Mucosa of descending colon (tissue), 3 donors: Measurements from ENCODE around the gene FSTL4. TPM values are rescaled to one million over a fixed set of nuclear protein-coding genes. Genes with fewer than 3 reads are reported as not detected.
"Not testable (repeated sequence)": the region's sequence is repeated elsewhere in the genome, so short reads cannot be mapped to it uniquely, and the experiment has no call there.

Source experiments
- ATAC-seq: fragments of 200-7000 bp; cut with Tn5 transposase; one replicate; pipeline ENCODE4 v1.9.1; 2020; ENCODE audit warnings: mild to moderate bottlenecking, moderate library complexity
- DNase-seq, 3 donors: peaks; one replicate each; pipeline ENCODE4 v3.0.0-alpha.2; 2020
- H3K36me3 ChIP-seq: fragments of 200-600 bp; one replicate; pipeline ENCODE4 v1.8.0; 2021; ENCODE audit warnings: low read depth, mild to moderate bottlenecking
- H3K4me1 ChIP-seq: fragments of 200-600 bp; one replicate; pipeline ENCODE4 v1.8.0; 2021; ENCODE audit warnings: low read depth, mild to moderate bottlenecking
- H3K4me3 ChIP-seq: fragments of 200-600 bp; one replicate; pipeline ENCODE4 v1.8.0; 2021; ENCODE audit warnings: mild to moderate bottlenecking
- H3K9me3 ChIP-seq: fragments of 200-600 bp; one replicate; pipeline ENCODE4 v1.8.0; 2021; ENCODE audit warnings: mild to moderate bottlenecking
- intact Hi-C, 2 donors: fragments of 100-400 bp; cut with DNase I in 1 of 2; cut with micrococcal nuclease in 1 of 2; formaldehyde crosslinking; loops; one replicate each; pipeline versions ENCODE4 v1.11.0 to v1.11.1; 2022; cut with DNase I, micrococcal nuclease
- total RNA-seq, 3 donors: library from RNA; stranded (reverse); fragmentation: NEBNext Ultra II Directional in 2 of 3; extraction: Animal tissue kit (Norgen Biotek cat#: 25700) in 2 of 3; gene quantifications; one replicate each; pipeline versions ENCODE4 v1.2.1 to v1.2.4, GENCODE V29; 2021 to 2023
- TF ChIP-seq, protein P1 (sequence below): fragments of 200-600 bp; IDR thresholded peaks from one replicate; pipeline ENCODE4 v1.8.0; 2022; ENCODE audit warnings: antibody characterized with exemption, mild to moderate bottlenecking
- donor health status: DM: no; HTN: no; CAD: no; lungs with moderate emphysema.
- donor health status: DM: no; HTN: no; CAD: no.
- donor health status: DM: no; HTN: yes; CAD: no.

Gene FSTL4
- total RNA-seq, 3 donors from 2014 or later, result 0.29 to 0.77 (median 0.57) TPM

DNA sequence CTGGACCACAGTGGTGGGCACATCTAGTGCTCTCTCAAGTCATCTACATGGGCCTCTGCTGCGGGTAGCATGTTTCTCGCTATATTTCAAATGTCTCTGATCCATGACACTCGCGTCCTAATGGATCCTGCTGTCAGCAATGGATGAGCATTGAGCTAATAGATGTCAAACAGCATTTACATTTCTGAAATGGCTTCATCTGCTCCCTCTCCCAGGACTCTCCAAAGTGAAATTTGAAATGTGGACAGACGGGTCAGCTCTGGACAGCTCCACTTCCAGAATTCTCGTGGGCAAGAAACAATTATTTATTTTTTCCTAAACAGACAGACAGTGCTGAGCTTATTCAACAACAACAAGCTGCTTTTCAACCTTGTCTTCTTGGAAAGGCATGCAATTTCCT, 58.1 kb downstream of the FSTL4 start:
- DNase-seq (no peak), ATAC-seq (no peak)
- Histone ChIP-seq H3K4me3 (no peak overlapping the region), H3K4me1 (no peaks in the 10 kb centered on the region), H3K9me3 (no peaks in the 10 kb centered on the region), H3K36me3 (no peaks in the 10 kb centered on the region)
- intact Hi-C loops, result no loop called here
- TF ChIP-seq, protein P1, sequence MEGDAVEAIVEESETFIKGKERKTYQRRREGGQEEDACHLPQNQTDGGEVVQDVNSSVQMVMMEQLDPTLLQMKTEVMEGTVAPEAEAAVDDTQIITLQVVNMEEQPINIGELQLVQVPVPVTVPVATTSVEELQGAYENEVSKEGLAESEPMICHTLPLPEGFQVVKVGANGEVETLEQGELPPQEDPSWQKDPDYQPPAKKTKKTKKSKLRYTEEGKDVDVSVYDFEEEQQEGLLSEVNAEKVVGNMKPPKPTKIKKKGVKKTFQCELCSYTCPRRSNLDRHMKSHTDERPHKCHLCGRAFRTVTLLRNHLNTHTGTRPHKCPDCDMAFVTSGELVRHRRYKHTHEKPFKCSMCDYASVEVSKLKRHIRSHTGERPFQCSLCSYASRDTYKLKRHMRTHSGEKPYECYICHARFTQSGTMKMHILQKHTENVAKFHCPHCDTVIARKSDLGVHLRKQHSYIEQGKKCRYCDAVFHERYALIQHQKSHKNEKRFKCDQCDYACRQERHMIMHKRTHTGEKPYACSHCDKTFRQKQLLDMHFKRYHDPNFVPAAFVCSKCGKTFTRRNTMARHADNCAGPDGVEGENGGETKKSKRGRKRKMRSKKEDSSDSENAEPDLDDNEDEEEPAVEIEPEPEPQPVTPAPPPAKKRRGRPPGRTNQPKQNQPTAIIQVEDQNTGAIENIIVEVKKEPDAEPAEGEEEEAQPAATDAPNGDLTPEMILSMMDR, result no peak

DNA sequence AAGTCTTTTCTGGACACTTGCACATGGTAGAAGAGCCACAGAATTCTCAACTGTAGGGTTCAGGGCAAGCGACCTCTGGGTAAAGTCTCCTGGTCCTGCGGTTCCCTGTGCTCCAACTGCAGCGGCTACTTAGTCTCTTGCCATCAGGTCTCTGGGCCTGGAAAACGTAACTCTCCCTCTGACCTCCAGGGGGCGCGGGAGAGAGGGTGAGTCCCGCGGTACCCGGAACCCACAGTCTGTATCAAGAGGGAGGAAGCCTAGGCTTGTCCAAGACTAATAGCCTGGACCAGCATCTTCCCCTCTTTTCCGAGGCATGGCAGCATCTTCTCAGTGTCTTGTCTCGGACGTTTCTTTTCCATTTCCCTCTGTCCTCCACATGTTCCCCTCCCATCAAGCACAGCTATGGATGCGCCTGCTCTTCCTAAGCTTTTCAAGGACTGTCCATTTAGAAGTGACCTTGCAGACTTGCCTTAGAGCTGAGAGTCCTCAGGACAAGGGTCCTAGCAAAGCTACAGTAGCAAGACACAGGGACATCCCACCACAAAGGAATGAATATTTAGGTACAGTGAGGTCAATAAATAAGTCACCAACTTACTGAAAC, 59.3 kb downstream of the FSTL4 start:
- H3K36me3 ChIP-seq, result no peaks in the 10 kb centered on the region
- intact Hi-C loops, result no loop called here
- H3K4me1 ChIP-seq, result no peaks in the 10 kb centered on the region
- DNase-seq (peak in 2 of 3 donors; percentile 52 to 58), ATAC-seq (peak; percentile 85)
- no peaks in the 10 kb centered on the region for H3K9me3 ChIP-seq
- H3K4me3 ChIP-seq, result no peak overlapping the region
- TF ChIP-seq, protein P1, result peak; percentile 16

GRCh38 chr5:133546500-133546899, 65.8 kb downstream of the FSTL4 start:
- ATAC-seq (no peak), DNase-seq (no peak)
- Histone ChIP-seq H3K4me3 (no peak overlapping the region), H3K36me3 (no peaks in the 10 kb centered on the region), H3K4me1 (no peaks in the 10 kb centered on the region), H3K9me3 (no peaks in the 10 kb centered on the region)
- TF ChIP-seq, protein P1, result no peak
- intact Hi-C loops, result no loop called here

DNA sequence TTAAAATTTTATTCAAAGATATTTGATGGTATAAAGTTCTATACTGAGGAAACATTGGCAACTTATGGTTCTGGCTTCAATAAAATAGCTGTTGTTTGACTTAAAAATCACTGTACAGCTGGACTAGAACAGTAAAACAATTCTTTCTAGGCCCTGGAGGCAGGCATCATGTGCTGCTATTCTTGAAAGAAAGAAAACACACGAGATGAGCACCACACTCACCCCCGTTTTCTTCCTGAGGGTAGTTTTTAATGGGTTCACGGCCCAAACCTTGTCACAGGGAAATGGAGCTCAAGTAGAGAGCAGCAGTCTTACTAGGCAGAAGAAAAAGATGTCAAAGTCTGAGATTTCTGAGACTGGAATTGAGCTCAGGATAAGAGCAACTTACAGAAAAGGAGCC, 68.0 kb downstream of the FSTL4 start:
- DNase-seq, result no peak
- Histone ChIP-seq H3K36me3 (no peaks in the 10 kb centered on the region), H3K9me3 (no peaks in the 10 kb centered on the region), H3K4me3 (no peak overlapping the region), H3K4me1 (no peaks in the 10 kb centered on the region)
- intact Hi-C loops, result no loop called here
- ATAC-seq, result no peak
- TF ChIP-seq, protein P1, result no peak

DNA sequence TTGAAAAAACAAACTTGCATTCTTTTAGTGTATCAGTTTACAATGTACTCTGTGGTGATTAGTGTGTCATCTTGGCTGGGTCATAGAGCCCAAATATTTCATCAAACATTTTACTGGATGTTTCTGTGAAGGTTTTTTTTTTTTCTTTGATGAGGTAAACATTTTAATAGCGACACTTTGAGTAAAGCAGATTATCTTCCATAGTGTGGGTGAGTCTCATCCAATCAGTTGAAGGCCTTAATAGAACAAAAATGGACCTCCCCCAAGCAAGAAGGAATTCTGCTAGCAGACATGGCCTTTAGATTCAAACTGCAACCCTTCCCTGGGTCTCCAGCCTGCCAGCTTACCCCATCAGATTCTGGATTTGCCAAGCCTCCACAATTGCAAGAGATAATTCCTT, 72.5 kb downstream of the FSTL4 start:
- ATAC-seq, result no peak
- TF ChIP-seq, protein P1, result no peak
- H3K4me3 ChIP-seq, result no peak overlapping the region
- no peak for DNase-seq
- intact Hi-C loops, result no loop called here
- H3K36me3 ChIP-seq, result no peaks in the 10 kb centered on the region
- H3K9me3 ChIP-seq, result no peaks in the 10 kb centered on the region
- no peaks in the 10 kb centered on the region for H3K4me1 ChIP-seq

DNA sequence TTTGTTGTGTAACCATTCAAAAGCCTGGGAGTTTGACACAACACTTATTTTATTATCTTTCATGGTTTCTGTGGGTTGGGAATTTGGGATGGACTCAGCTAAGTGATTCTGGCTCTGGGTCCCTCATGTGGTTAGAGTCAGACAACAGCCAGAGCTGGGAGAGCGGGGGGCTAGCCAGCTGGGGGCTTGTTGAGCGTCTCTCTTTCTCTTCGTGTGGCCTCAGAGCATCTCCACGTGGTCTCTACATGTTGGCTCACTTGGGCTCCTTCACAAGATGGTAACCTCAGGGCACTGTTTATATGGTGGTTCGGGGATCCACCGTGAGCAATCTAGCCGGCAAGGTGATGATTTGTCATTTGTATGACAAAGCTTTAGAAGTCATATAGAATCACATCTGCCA, 73.6 kb downstream of the FSTL4 start:
- intact Hi-C loops, result no loop called here
- ATAC-seq (no peak), DNase-seq (no peak)

GRCh38 chr5:133535241-133535929, 77.0 kb downstream of the FSTL4 start:
- H3K36me3 ChIP-seq, H3K4me3 ChIP-seq, intact Hi-C loops, DNase-seq, H3K9me3 ChIP-seq, H3K4me1 ChIP-seq, ATAC-seq: not testable (repeated sequence)

More for the DNA sequence above, 73.6 kb downstream of the FSTL4 start:
- no peaks in the 10 kb centered on the region for H3K9me3 ChIP-seq
- TF ChIP-seq, protein P1, result no peak
- H3K4me1 ChIP-seq, result no peaks in the 10 kb centered on the region
- no peaks in the 10 kb centered on the region for H3K36me3 ChIP-seq
- no peak overlapping the region for H3K4me3 ChIP-seq
